GM12878 (cell line): ENCODE data around the gene POC1B. TPM values are rescaled to one million over a fixed set of nuclear protein-coding genes. Genes with fewer than 3 reads are reported as not detected.

Source experiments
- ATAC-seq: fragments of 200-7000 bp; cut with Tn5 transposase; 3 replicates; pipeline ENCODE4 v1.9.1; 2020; ENCODE audit warnings: mild to moderate bottlenecking, moderate library complexity
- BruUV-seq: library from RNA; stranded (reverse); fragments of 400-500 nt; replicated peaks from 2 replicates; lab custom pipeline; 2021; lab: Mats Ljungman, UMichigan
- CTCF ChIA-PET: fragments of 300-600 bp; sonication (Branson Sonifier 250); formaldehyde crosslinking; extraction: SDS; loops from one replicate; lab custom pipeline; 2021; ENCODE audit warnings: inconsistent platforms; lab: Yijun Ruan, JAX
- POLR2A ChIA-PET: fragments of 350-600 bp; formaldehyde crosslinking; extraction: SDS; loops from one replicate; lab custom pipeline; 2021; ENCODE audit warnings: inconsistent platforms; lab: Charles Lee
- RAD21 ChIA-PET: fragments of 300-600 bp; sonication (Branson Sonifier 250); formaldehyde crosslinking; loops from one replicate; lab custom pipeline; 2023; ENCODE audit warnings: antibody characterized with exemption; ENCODE audit not compliant: unreplicated experiment; lab: Charles Lee
- SMC1A ChIA-PET: fragments of 300-600 bp; sonication (Branson Sonifier 250); formaldehyde crosslinking; loops from one replicate; lab custom pipeline; 2023; ENCODE audit not compliant: unreplicated experiment, uncharacterized antibody; lab: Charles Lee
- DNase-seq: peaks from one replicate; pipeline ENCODE4 v3.0.0-alpha.2; 2011; ENCODE audit warnings: low read depth, low spot score
- FAIRE-seq: peaks from 3 replicates; lab custom pipeline; 2011; peaks lifted over from hg19 to GRCh38; lab: Jason Lieb, UNC
- H2AFZ ChIP-seq: 2 replicates; pipeline ENCODE4 v1.6.0; 2011; ENCODE audit warnings: low read depth, low read length, control low read depth; ENCODE audit not compliant: control insufficient read depth
- H3K27ac ChIP-seq: 2 replicates; pipeline ENCODE4 v1.5.1; 2011; ENCODE audit warnings: control low read depth; ENCODE audit not compliant: control insufficient read depth, insufficient read depth
- H3K27me3 ChIP-seq, 2 experiments: replicated peaks in 1 of 2; 2 replicates each; pipeline versions ENCODE4 v1.6.0 to v1.6.1; 2011; ENCODE audit warnings: low read length in 1 of 2; ENCODE audit not compliant: control insufficient read depth in 2 of 2, insufficient read depth in 2 of 2
- H3K36me3 ChIP-seq, 2 experiments: 2 replicates each; pipeline ENCODE4 v1.5.1; 2011; ENCODE audit warnings: low read length in 1 of 2; ENCODE audit not compliant: control insufficient read depth in 2 of 2, insufficient read depth in 2 of 2
- H3K4me1 ChIP-seq: 2 replicates; pipeline ENCODE4 v1.6.1; 2011; ENCODE audit warnings: mild to moderate bottlenecking, low read length, moderate library complexity, mixed read lengths; ENCODE audit not compliant: control insufficient read depth, insufficient read depth
- H3K4me2 ChIP-seq: 2 replicates; pipeline ENCODE4 v1.6.0; 2011; ENCODE audit warnings: control low read depth; ENCODE audit not compliant: control insufficient read depth, insufficient read depth
- H3K4me3 ChIP-seq: fragments of 200-600 bp; sonication (generic); 2 replicates; pipeline ENCODE4 v1.5.1; 2016
- H3K79me2 ChIP-seq: 2 replicates; pipeline ENCODE4 v1.6.0; 2011; ENCODE audit warnings: low read length; ENCODE audit not compliant: control insufficient read depth, insufficient read depth
- H3K9ac ChIP-seq: 2 replicates; pipeline ENCODE4 v1.8.0; 2011; ENCODE audit warnings: low read length, control low read depth, mixed read lengths; ENCODE audit not compliant: control insufficient read depth, insufficient read depth
- H3K9me3 ChIP-seq: replicated peaks from 3 replicates; pipeline ENCODE4 v1.5.1; 2011; ENCODE audit warnings: mild to moderate bottlenecking, low read length; ENCODE audit not compliant: control insufficient read depth, insufficient read depth
- H4K20me1 ChIP-seq: 2 replicates; pipeline ENCODE4 v1.6.0; 2011; ENCODE audit not compliant: control insufficient read depth, insufficient read depth
- BHLHE40 ChIP-seq, 2 experiments: fragments of 450-650 bp in 1 of 2; IDR thresholded peaks; 2 replicates each; pipeline ENCODE4 v1.6.1; 2011 to 2017; ENCODE audit warnings: low read depth in 2 of 2, borderline replicate concordance in 1 of 2, improper control_type of control experiment in 1 of 2, low read length in 1 of 2, mild to moderate bottlenecking in 1 of 2
- CTCF ChIP-seq, 3 experiments: IDR thresholded peaks in 2 of 3; conservative IDR thresholded peaks in 1 of 3; 2 replicates each; pipeline ENCODE4 v1.5.1; 2011; ENCODE audit warnings: low read depth in 3 of 3, low read length in 3 of 3, mild to moderate bottlenecking in 3 of 3, control low read depth in 2 of 3, moderate library complexity in 2 of 3, inconsistent platforms in 1 of 3, mixed read lengths in 1 of 3; ENCODE audit not compliant: control insufficient read depth in 2 of 3, insufficient read depth in 1 of 3; ENCODE audit errors: extremely low read depth in 1 of 3
- HSF1 ChIP-seq: fragments of 150-350 bp; IDR thresholded peaks from 2 replicates; pipeline ENCODE4 v1.6.1; 2014; ENCODE audit warnings: mild to moderate bottlenecking, low read depth, low read length
- MXI1 ChIP-seq: fragments of 150-350 bp; IDR thresholded peaks from 2 replicates; pipeline ENCODE4 v1.6.1; 2011; ENCODE audit warnings: low read depth, mild to moderate bottlenecking, inconsistent platforms, low read length, improper control_type of control experiment
- POLR2AphosphoS5 ChIP-seq: IDR thresholded peaks from 2 replicates; pipeline ENCODE4 v1.6.1; 2011; ENCODE audit warnings: mild to moderate bottlenecking, low read length, inconsistent platforms
- RUNX3 ChIP-seq: IDR thresholded peaks from 2 replicates; pipeline ENCODE4 v1.6.1; 2012; ENCODE audit warnings: low read length, inconsistent platforms
- TCF12 ChIP-seq: IDR thresholded peaks from 2 replicates; pipeline ENCODE4 v1.6.1; 2011; ENCODE audit warnings: low read depth, mild to moderate bottlenecking, low read length
- ZNF384 ChIP-seq: IDR thresholded peaks from 2 replicates; pipeline ENCODE4 v1.6.1; 2012; ENCODE audit warnings: low read depth, mild to moderate bottlenecking, low read length, improper control_type of control experiment, borderline replicate concordance
- WGBS: methylation state at CpG from one replicate; pipeline ENCODE4 v1.1.6; 2016; ENCODE audit warnings: low lambda C conversion rate; ENCODE audit not compliant: insufficient replicate concordance, insufficient coverage; ENCODE audit errors: missing lambda C conversion rate; 5-methylcytosine and 5-hydroxymethylcytosine counted together
- in situ Hi-C: fragments of 300-500 bp; cut with MboI; formaldehyde crosslinking; loops from 9 replicates; pipeline ENCODE4 v1.14.3; 2018; ENCODE audit warnings: mixed read lengths
- intact Hi-C: fragments of 100-400 bp; cut with micrococcal nuclease; formaldehyde crosslinking; loops from one replicate; pipeline ENCODE4 v1.14.2; 2022; ENCODE audit not compliant: unreplicated experiment
- polyA plus RNA-seq, 11 experiments: library from polyadenylated mRNA; depleted of rRNA in 4 of 11; unstranded in 6 of 11; stranded (reverse) in 5 of 11; fragments of >200 nt; fragmentation: Nextera tagmentation in 4 of 11; fragmentation: Illumina TruSeq in 1 of 11; extraction: Ambion mirVana in 4 of 11; extraction: Trizol in 1 of 11; gene quantifications; 1 replicate in 1 of 11; 2 replicates in 10 of 11; pipeline versions ENCODE4 v1.2.1 to v1.2.3, GENCODE V29; 2011 to 2016; ENCODE audit warnings: inconsistent platforms in 2 of 11, missing spikeins in 2 of 11, low read depth in 1 of 11
- total RNA-seq, 4 experiments: library from RNA; depleted of rRNA in 3 of 4; stranded (reverse); fragments of >200 nt in 3 of 4; fragmentation: Illumina TruSeq in 1 of 4; extraction: Trizol in 1 of 4; gene quantifications; 2 replicates each; pipeline versions ENCODE4 v1.2.1 to v1.2.3, GENCODE V29; 2013 to 2021

POC1B gene
- total and polyA plus RNA-seq, 10 of the 15 experiments (the other 5 are each of a cell fraction or from before 2014, with no cell fraction given) = 4.4 to 17.8 (median 11.3) TPM

GRCh38 chr12:89525305-89525823, 483 bp downstream of the POC1B start:
- no peaks in the 10 kb centered on the region for H3K9me3 ChIP-seq
- H3K9ac ChIP-seq = peak overlapping the region; percentile 71
- H3K4me3 ChIP-seq = peak overlapping the region; percentile 96
- TF ChIP-seq RUNX3 (peak; percentile 36; the same call in 1 of the 2 replicates), TCF12 (0 out of 2 replicates have a peak, but pooled peaks have one; percentile 28), POLR2AphosphoS5 (no peak), MXI1 (0 out of 2 replicates have a peak, but pooled peaks have one; percentile 8), ZNF384 (peak; percentile 70), CTCF (IDR thresholded peaks at IDR 0.05 in 2 of 3, conservative IDR thresholded peaks at IDR 0.05 in 1 of 3; ENCODE audit: control insufficient read depth in 2 of 3, extremely low read depth in 1 of 3, insufficient read depth in 1 of 3, low read depth in 3 of 3, low read length in 3 of 3) (0 out of 6 replicates have a peak, but pooled peaks of 1 of the 3 experiments have one; percentile 3), BHLHE40 (IDR thresholded peaks at IDR 0.05; ENCODE audit: borderline replicate concordance in 1 of 2, low read depth in 2 of 2, low read length in 1 of 2) (peak in 1 of 2 experiments; percentile 22; a peak in 1 of 4 replicates), HSF1 (no peak)
- peak overlapping the region; percentile 82 for H3K27ac ChIP-seq
- no peak for FAIRE-seq
- H3K4me1 ChIP-seq = peaks cover 14% of the 10 kb centered on the region
- in situ Hi-C loops = loop anchor here (5.0 kb wide), 2 partner anchors 53 to 508 kb away; no protein-coding TSS in a partner anchor
- H4K20me1 ChIP-seq = no peaks in the 10 kb centered on the region
- H2AFZ ChIP-seq = peak overlapping the region; percentile 100
- no peaks in the 10 kb centered on the region for H3K36me3 ChIP-seq
- CTCF ChIA-PET = interaction anchor here (1.0 to 11.4 kb wide), 5 partner anchors 10 to 64 kb away, joined by 3 to 176 read pairs (median 6); no protein-coding TSS in a partner anchor
- H3K27me3 ChIP-seq = no peaks in the 10 kb centered on the region
- POLR2A ChIA-PET = interaction anchor here (1.3 to 1.5 kb wide), 2 partner anchors 54 to 59 kb away, joined by 3 read pairs; no protein-coding TSS in a partner anchor
- peak overlapping the region; percentile 88 for H3K4me2 ChIP-seq
- no TSS peak for BruUV-seq
- peak; percentile 55 for ATAC-seq
- H3K79me2 ChIP-seq = peaks cover 14% of the 10 kb centered on the region
- WGBS = 1% methylated on average over 51 of the region's 53 CpGs
- RAD21 ChIA-PET = interaction anchor here (1.3 to 2.6 kb wide), 2 partner anchors 57 to 507 kb away, joined by 3 to 11 read pairs; no protein-coding TSS in a partner anchor
- SMC1A ChIA-PET = interaction anchor here (1.0 to 7.5 kb wide), 4 partner anchors 19 to 64 kb away, joined by 3 to 70 read pairs (median 5); no protein-coding TSS in a partner anchor
- DNase-seq = no peak
- intact Hi-C loops = loop anchor here (2.0 to 10.0 kb wide), 4 partner anchors 171 to 1381 kb away; partner anchors contain the start of genes CEP290 and TMTC3
